Epithelial cell of proximal tubule (primary cell): ENCODE data around the gene NFIL3. TPM values are rescaled to one million over a fixed set of nuclear protein-coding genes. Genes with fewer than 3 reads are reported as not detected.

Source experiments
- DNase-seq: peaks from one replicate; pipeline ENCODE4 v3.0.0-alpha.2; 2011; ENCODE audit warnings: low read depth
- H3K4me3 ChIP-seq: 2 replicates; pipeline ENCODE4 v1.5.1; 2011; ENCODE audit warnings: low read depth, mild to moderate bottlenecking, low read length
- total RNA-seq: library from RNA; depleted of rRNA; stranded (reverse); fragments of >200 nt; gene quantifications from 2 replicates; pipeline ENCODE4 v1.2.3, GENCODE V29; 2015
- TF ChIP-seq, protein P1 (sequence below): conservative IDR thresholded peaks from 2 replicates; pipeline ENCODE4 v1.5.1; 2012; ENCODE audit warnings: low read depth, mild to moderate bottlenecking, low read length

Gene NFIL3
- total RNA-seq, 1 donor from 2014 or later = 10.3 TPM

- H3K4me3 ChIP-seq = no peak overlapping the region
- DNase-seq = no peak
- TF ChIP-seq, protein P1, sequence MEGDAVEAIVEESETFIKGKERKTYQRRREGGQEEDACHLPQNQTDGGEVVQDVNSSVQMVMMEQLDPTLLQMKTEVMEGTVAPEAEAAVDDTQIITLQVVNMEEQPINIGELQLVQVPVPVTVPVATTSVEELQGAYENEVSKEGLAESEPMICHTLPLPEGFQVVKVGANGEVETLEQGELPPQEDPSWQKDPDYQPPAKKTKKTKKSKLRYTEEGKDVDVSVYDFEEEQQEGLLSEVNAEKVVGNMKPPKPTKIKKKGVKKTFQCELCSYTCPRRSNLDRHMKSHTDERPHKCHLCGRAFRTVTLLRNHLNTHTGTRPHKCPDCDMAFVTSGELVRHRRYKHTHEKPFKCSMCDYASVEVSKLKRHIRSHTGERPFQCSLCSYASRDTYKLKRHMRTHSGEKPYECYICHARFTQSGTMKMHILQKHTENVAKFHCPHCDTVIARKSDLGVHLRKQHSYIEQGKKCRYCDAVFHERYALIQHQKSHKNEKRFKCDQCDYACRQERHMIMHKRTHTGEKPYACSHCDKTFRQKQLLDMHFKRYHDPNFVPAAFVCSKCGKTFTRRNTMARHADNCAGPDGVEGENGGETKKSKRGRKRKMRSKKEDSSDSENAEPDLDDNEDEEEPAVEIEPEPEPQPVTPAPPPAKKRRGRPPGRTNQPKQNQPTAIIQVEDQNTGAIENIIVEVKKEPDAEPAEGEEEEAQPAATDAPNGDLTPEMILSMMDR = no peak
Measured at GRCh38 chr9:91416096-91416712, 7.4 kb downstream of the NFIL3 start.

DNA sequence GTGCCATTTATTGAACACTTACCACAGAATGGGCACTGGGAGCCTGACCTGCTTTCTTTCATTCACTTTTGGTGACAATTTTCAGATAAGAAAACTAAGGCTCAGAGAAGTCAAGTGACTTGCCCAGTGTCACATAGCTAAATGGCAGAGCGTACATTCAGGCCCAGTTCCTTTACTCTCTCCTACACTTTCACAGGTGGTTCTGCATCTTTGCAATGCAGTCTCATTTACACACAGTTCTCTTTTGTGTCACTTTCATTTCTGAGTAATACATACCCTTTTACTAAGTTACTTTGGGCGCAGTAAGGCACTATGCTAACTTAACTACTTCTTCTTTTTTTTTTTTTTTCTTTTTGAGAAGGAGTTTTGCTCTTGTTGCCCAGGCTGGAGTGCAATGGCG lies 8.3 kb downstream of the NFIL3 start:
- no peak overlapping the region for H3K4me3 ChIP-seq
- TF ChIP-seq, protein P1 = no peak
- DNase-seq = no peak

DNA sequence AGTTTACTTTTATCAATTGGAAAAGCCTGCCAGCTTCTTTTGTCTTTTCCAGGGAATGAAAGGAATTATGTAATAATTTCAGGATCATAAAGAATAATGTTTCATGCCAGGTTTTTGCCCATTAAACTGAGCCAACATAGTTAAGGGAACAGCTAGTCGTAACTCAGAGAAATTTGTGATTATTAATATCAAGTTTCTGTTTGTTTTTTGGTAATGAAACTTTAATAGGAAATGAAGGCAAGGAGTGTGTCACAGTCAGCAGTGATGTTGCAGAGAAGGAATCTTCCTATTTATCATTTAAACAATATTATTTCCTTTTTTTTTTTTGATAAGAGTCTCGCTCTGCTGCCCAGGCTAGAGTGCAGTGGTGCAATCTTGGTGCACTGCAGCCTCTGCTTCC lies 10.7 kb downstream of the NFIL3 start:
- DNase-seq = no peak
- no peak overlapping the region for H3K4me3 ChIP-seq
- TF ChIP-seq, protein P1 = no peak

DNA sequence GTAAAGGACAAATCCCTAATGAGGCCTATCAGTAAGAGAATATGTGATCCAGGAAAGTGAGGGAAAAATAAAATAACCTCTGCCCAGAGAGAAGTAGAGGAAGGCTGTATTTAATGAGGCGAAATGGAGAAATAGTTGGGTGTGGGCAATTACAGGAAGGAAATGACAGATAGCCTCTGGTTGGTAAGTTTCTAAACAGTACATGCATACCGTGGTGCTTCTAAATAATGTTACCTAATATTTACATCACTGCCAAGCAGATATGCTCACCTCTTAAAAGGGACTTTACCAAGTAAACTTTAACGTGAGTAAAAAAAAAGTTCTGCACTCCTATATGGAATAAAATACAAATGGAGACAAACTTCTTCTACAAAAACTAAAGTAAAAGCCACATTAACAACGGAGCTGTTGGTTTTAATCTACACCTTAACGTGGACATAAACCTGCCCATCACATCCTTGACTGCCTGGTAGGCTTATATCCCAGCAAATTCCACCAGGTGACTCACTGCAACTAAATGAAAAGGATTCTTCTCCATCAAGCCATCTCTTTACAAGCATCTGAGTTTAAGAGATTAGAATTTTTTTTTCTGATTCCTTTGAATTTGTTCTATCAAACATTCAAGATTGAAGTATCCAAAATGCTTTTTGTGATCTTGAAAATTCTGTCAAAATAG lies 12.4 kb downstream of the NFIL3 start:
- no peak overlapping the region for H3K4me3 ChIP-seq
- TF ChIP-seq, protein P1 = no peak
- no peak for DNase-seq

DNA sequence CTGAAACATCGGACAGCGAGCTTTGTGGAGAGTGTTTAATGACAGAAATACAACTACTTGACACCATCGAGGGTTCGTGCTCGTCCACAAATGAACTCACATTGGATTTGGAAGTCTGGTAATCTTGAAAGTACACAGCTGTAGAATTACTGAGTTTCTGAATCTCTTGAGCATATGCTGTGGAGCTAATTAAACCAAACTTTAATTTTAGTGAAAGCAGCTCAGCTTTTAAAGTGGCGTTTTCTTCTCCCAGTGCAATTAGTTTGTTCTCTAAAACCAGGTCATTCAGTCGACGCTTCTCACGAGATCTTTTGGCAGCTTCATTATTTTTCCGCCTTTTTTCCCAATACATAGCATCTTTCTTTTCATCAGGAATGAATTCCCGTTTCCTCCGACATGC lies 13.5 kb downstream of the NFIL3 start:
- TF ChIP-seq, protein P1 = no peak
- no peak for DNase-seq
- no peak overlapping the region for H3K4me3 ChIP-seq

DNA sequence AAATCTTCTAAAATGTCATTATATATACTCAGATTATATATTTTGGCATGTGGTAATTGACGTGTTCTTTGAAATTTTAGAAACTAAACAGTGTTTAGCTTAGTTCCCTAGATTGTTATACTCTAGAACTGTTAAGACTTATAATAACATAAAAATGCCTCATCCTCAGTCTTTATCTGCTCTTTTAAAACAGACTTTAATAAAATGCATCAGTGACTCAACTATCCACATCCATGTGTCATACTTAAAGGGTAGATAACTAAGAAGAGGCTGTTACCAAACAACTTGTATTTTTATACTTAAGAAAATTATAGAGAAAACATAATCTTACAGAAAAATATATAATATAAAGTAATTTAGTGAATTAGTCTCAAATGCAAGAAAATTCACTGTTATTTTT lies 15.2 kb downstream of the NFIL3 start:
- TF ChIP-seq, protein P1 = no peak
- H3K4me3 ChIP-seq = no peak overlapping the region
- no peak for DNase-seq
